MM.1S (cell line): ENCODE results near the gene SLC5A9.

Source experiments
- DNase-seq: peaks from one replicate; pipeline ENCODE4 v3.0.0-alpha.2; 2015
- H2AFZ ChIP-seq: fragments of 300-600 bp; sonication (generic); 2 replicates; pipeline ENCODE4 v1.6.0; 2016; ENCODE audit warnings: antibody characterized with exemption, low read length
- H3F3A ChIP-seq: fragments of 300-600 bp; sonication (generic); 2 replicates; pipeline ENCODE4 v1.6.1; 2016; ENCODE audit warnings: mild to moderate bottlenecking, antibody characterized with exemption, low read length, moderate library complexity, mixed read lengths; ENCODE audit not compliant: insufficient read depth
- H3K27ac ChIP-seq: fragments of 300-600 bp; sonication (generic); 2 replicates; pipeline ENCODE4 v1.5.1; 2016; ENCODE audit warnings: mild to moderate bottlenecking, low read length
- H3K27me3 ChIP-seq: fragments of 300-600 bp; sonication (generic); replicated peaks from 2 replicates; pipeline ENCODE4 v1.6.0; 2016; ENCODE audit warnings: low read length; ENCODE audit not compliant: insufficient read depth
- H3K36me3 ChIP-seq: fragments of 300-600 bp; sonication (generic); replicated peaks from 2 replicates; pipeline ENCODE4 v1.6.1; 2016; ENCODE audit warnings: mild to moderate bottlenecking, low read length, mixed read lengths; ENCODE audit not compliant: insufficient read depth
- H3K4me1 ChIP-seq: fragments of 300-600 bp; sonication (generic); 2 replicates; pipeline ENCODE4 v1.6.1; 2016; ENCODE audit warnings: low read length, mixed read lengths
- H3K4me2 ChIP-seq: fragments of 300-600 bp; sonication (generic); 2 replicates; pipeline ENCODE4 v1.6.0; 2016; ENCODE audit warnings: low read depth, low read length
- H3K4me3 ChIP-seq: fragments of 300-600 bp; sonication (generic); 2 replicates; pipeline ENCODE4 v1.5.1; 2016; ENCODE audit warnings: low read length, mixed read lengths
- H3K79me2 ChIP-seq: fragments of 300-600 bp; sonication (generic); 2 replicates; pipeline ENCODE4 v1.6.1; 2016; ENCODE audit warnings: mixed run types, low read length, mixed read lengths
- H3K9ac ChIP-seq: fragments of 300-600 bp; sonication (generic); 2 replicates; pipeline ENCODE4 v1.6.1; 2016; ENCODE audit warnings: low read length, mixed read lengths
- H3K9me2 ChIP-seq: fragments of 300-600 bp; sonication (generic); replicated peaks from 2 replicates; pipeline ENCODE4 v1.6.1; 2016; ENCODE audit warnings: mild to moderate bottlenecking, low read length, mixed read lengths; ENCODE audit not compliant: insufficient read depth
- H3K9me3 ChIP-seq: fragments of 300-600 bp; sonication (generic); replicated peaks from 2 replicates; pipeline ENCODE4 v1.6.1; 2016; ENCODE audit warnings: mild to moderate bottlenecking, low read length, mixed read lengths; ENCODE audit not compliant: insufficient read depth
- H4K20me1 ChIP-seq: fragments of 300-600 bp; sonication (generic); 2 replicates; pipeline ENCODE4 v1.6.1; 2016; ENCODE audit warnings: mild to moderate bottlenecking, low read length, moderate library complexity, mixed read lengths; ENCODE audit not compliant: insufficient read depth
- CTCF ChIP-seq: fragments of 300-600 bp; sonication (generic); IDR thresholded peaks from 2 replicates; pipeline ENCODE4 v1.5.1; 2016; ENCODE audit warnings: antibody characterized with exemption, low read length, mixed read lengths
- EZH2 ChIP-seq: fragments of 300-600 bp; sonication (generic); optimal IDR thresholded peaks from 2 replicates; pipeline ENCODE3; 2017; ENCODE audit warnings: low read depth, mild to moderate bottlenecking, antibody characterized with exemption, low read length, mixed read lengths
- EZH2phosphoT487 ChIP-seq: fragments of 300-600 bp; sonication (generic); IDR thresholded peaks from 2 replicates; pipeline ENCODE4 v1.6.1; 2018; ENCODE audit warnings: antibody characterized with exemption, low read length

SLC5A9 gene

GRCh38 chr1:48190881-48191280, 31.6 kb upstream of the SLC5A9 start:
- no peak for DNase-seq
- H3K9me2 ChIP-seq: no peaks in the 10 kb centered on the region
- H3K27ac ChIP-seq: no peak overlapping the region
- no peak overlapping the region for H3K9ac ChIP-seq
- H3K27me3 ChIP-seq: no peaks in the 10 kb centered on the region
- H3K36me3 ChIP-seq: no peaks in the 10 kb centered on the region
- H3K9me3 ChIP-seq: no peaks in the 10 kb centered on the region
- H3F3A ChIP-seq: no peaks in the 10 kb centered on the region
- no peak overlapping the region for H3K4me3 ChIP-seq
- no peak overlapping the region for H2AFZ ChIP-seq
- no peaks in the 10 kb centered on the region for H4K20me1 ChIP-seq
- no peaks in the 10 kb centered on the region for H3K4me1 ChIP-seq
- H3K4me2 ChIP-seq: no peak overlapping the region
- no peak for TF ChIP-seq EZH2phosphoT487
- TF ChIP-seq CTCF: no peak
- no peak for TF ChIP-seq EZH2
- H3K79me2 ChIP-seq: no peaks in the 10 kb centered on the region

GRCh38 chr1:48194801-48195200, 27.7 kb upstream of the SLC5A9 start:
- Histone ChIP-seq H3K4me2 (no peak overlapping the region), H3K27me3 (no peaks in the 10 kb centered on the region), H3K9ac (no peak overlapping the region), H3K4me1 (no peaks in the 10 kb centered on the region), H3K9me2 (no peaks in the 10 kb centered on the region), H3K36me3 (no peaks in the 10 kb centered on the region), H3K9me3 (no peaks in the 10 kb centered on the region), H3K27ac (no peak overlapping the region), H3K4me3 (no peak overlapping the region), H2AFZ (no peak overlapping the region), H3K79me2 (no peaks in the 10 kb centered on the region), H3F3A (no peaks in the 10 kb centered on the region), H4K20me1 (no peaks in the 10 kb centered on the region)
- DNase-seq: no peak
- TF ChIP-seq CTCF (no peak), EZH2phosphoT487 (no peak), EZH2 (no peak)

- no peak overlapping the region for H3K4me2 ChIP-seq
- H3K4me1 ChIP-seq: no peaks in the 10 kb centered on the region
- H3K27ac ChIP-seq: no peak overlapping the region
- TF ChIP-seq EZH2phosphoT487: no peak
- no peak for TF ChIP-seq CTCF
- no peak for TF ChIP-seq EZH2
- H3F3A ChIP-seq: no peaks in the 10 kb centered on the region
- no peaks in the 10 kb centered on the region for H3K79me2 ChIP-seq
- H3K9me2 ChIP-seq: no peaks in the 10 kb centered on the region
- H3K36me3 ChIP-seq: no peaks in the 10 kb centered on the region
- no peak for DNase-seq
- H3K27me3 ChIP-seq: no peaks in the 10 kb centered on the region
- H3K4me3 ChIP-seq: no peak overlapping the region
- no peak overlapping the region for H2AFZ ChIP-seq
- H3K9ac ChIP-seq: no peak overlapping the region
- no peaks in the 10 kb centered on the region for H4K20me1 ChIP-seq
- no peaks in the 10 kb centered on the region for H3K9me3 ChIP-seq
These were observed 26.3 kb upstream of the SLC5A9 start for GRCh38 chr1:48196237-48196636.

- Histone ChIP-seq H3K27ac (no peak overlapping the region), H2AFZ (no peak overlapping the region), H3K9me2 (no peaks in the 10 kb centered on the region), H3K9ac (no peak overlapping the region), H3K4me3 (no peak overlapping the region), H3K4me1 (no peaks in the 10 kb centered on the region), H3K27me3 (no peaks in the 10 kb centered on the region), H3K4me2 (no peak overlapping the region), H3F3A (no peaks in the 10 kb centered on the region), H3K9me3 (no peaks in the 10 kb centered on the region), H3K36me3 (no peaks in the 10 kb centered on the region), H4K20me1 (no peaks in the 10 kb centered on the region), H3K79me2 (no peaks in the 10 kb centered on the region)
- DNase-seq: no peak
- TF ChIP-seq CTCF (no peak), EZH2 (no peak), EZH2phosphoT487 (no peak)
These were observed 23.5 kb upstream of the SLC5A9 start for GRCh38 chr1:48198970-48199369.
